ENCODE data around the gene CFAP45.

DNA sequence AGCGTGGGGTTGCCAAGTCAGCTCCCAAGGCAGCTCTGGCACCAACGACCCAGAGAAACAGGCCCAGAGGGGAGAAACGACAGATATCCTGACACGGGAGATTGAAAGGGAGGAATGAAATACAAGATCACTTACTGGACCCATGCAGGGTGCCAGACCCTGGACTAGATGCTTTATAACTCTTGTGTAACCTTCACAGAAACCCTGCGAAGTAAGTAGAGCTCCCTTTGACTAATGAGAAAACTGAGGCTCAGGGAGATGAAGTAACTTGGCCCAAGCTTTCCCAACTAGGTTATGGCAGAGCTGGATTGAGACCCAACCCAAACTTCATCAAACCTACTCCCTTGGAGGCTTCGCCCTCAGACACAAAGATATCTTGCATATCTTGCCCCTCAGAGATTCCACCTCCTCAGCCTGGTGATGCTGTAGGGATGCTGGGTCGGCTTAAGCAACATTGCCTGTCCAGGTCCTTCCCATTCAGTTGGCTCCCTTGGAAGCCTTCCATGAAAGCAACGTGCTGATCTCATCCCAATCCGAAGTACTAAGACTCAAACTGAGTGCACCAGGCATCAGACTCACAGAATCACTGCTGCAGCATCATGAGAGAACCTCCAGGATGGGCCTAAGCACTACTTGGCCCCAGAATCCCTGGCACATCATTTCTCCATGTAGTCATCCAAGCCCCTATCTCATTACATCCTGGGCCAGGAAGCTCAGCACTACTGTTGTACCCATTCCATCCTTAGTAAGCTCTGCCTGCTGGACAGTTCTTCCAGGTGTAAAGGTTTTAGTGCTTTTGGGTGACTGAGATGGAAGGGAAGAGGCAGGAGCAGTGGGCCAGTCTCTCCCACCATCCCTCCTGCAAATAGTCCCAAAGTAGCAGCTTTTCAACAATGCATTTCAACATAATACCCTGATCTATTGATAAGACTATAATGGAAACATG lies 46.5 kb upstream of the CFAP45 start:
- TF ChIP-seq TARDBP (IDR thresholded peaks at IDR 0.05) (no peak), KLF13 (tag; IDR thresholded peaks at IDR 0.05; ENCODE audit: borderline replicate concordance, low read depth) (no peak), EZH2 (IDR thresholded peaks at IDR 0.05; ENCODE audit: borderline replicate concordance, low read depth, low read length) (no peak), ZBTB7A (IDR thresholded peaks at IDR 0.05; ENCODE audit: borderline replicate concordance, control insufficient read depth, low read depth, low read length) (no peak), MYBL2 (IDR thresholded peaks at IDR 0.05; ENCODE audit: low read depth) (no peak), MYBL2 (CRISPR knock-in tag; IDR thresholded peaks at IDR 0.05; ENCODE audit: borderline replicate concordance) (no peak)

All from K562 (cell line).